Measurements from ENCODE around the gene ITGAE.

Gene ITGAE

GRCh38 chr17:3697103-3697476 is 103.9 kb downstream of the ITGAE start:
- DNase-seq = no peak
- H3K27ac ChIP-seq = no peak overlapping the region
- in situ Hi-C loops (cut with HindIII; ENCODE audit: low pct_ligation_motif_present, low sequenced_read_pairs) = no loop called here
- no peaks in the 10 kb centered on the region for H3K27me3 ChIP-seq (replicated peaks)
- no peak overlapping the region for H3K4me3 ChIP-seq (ENCODE audit: low read depth, low read length)
- H3K36me3 ChIP-seq (replicated peaks) = no peaks in the 10 kb centered on the region
- no peak for TF ChIP-seq CTCF (IDR thresholded peaks at IDR 0.05; ENCODE audit: low read depth, low read length, missing control alignments)

GRCh38 chr17:3695723-3696411 is 105.1 kb downstream of the ITGAE start, which contains the start of gene P2RX5:
P2RX5 (minus strand) TSS chr17:3696155; CDS start chr17:3696005, 150 bp downstream.
- in situ Hi-C loops (cut with HindIII; ENCODE audit: low pct_ligation_motif_present, low sequenced_read_pairs) = no loop called here
- H3K27ac ChIP-seq = no peak within 1 kb of the TSS
- DNase-seq = no peak
- no peak for TF ChIP-seq CTCF (IDR thresholded peaks at IDR 0.05; ENCODE audit: low read depth, low read length, missing control alignments)
- H3K36me3 ChIP-seq (replicated peaks) = no peaks in the 10 kb centered on the region
- no peaks in the 10 kb centered on the region for H3K27me3 ChIP-seq (replicated peaks)
- H3K4me3 ChIP-seq (ENCODE audit: low read depth, low read length) = peak within 1 kb of the TSS; percentile 60

GRCh38 chr17:3695129-3695722 is 105.8 kb downstream of the ITGAE start:
- DNase-seq = no peak
- in situ Hi-C loops (cut with HindIII; ENCODE audit: low pct_ligation_motif_present, low sequenced_read_pairs) = no loop called here
- H3K4me3 ChIP-seq (ENCODE audit: low read depth, low read length) = peak overlapping the region; percentile 60
- TF ChIP-seq CTCF (IDR thresholded peaks at IDR 0.05; ENCODE audit: low read depth, low read length, missing control alignments) = no peak
- no peaks in the 10 kb centered on the region for H3K27me3 ChIP-seq (replicated peaks)
- no peak overlapping the region for H3K27ac ChIP-seq
- H3K36me3 ChIP-seq (replicated peaks) = no peaks in the 10 kb centered on the region

DNA sequence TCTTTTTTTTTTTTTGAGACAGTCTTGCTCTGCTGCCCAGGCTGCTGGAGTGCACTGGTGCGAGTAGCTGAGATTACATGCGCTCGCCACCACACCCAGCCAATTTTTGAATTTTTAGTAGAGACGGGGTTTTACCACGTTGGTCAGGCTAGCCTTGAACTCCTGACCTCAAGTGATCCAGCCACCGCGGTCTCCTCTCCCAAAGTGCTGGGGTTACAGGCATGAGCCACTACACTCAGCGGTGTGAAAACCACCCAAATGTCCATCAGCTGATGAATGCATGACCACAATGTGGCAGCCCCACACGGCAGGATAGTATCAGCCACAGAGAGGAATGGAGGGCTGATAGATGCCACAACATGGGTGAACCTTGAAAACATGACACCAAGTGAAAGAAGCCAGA is 107.2 kb downstream of the ITGAE start:
- Histone ChIP-seq H3K27me3 (replicated peaks) (no peaks in the 10 kb centered on the region), H3K4me3 (ENCODE audit: low read depth, low read length) (no peak overlapping the region), H3K27ac (no peak overlapping the region), H3K36me3 (replicated peaks) (no peaks in the 10 kb centered on the region)
- in situ Hi-C loops (cut with HindIII; ENCODE audit: low pct_ligation_motif_present, low sequenced_read_pairs) = no loop called here
- no peak for TF ChIP-seq CTCF (IDR thresholded peaks at IDR 0.05; ENCODE audit: low read depth, low read length, missing control alignments)
- no peak for DNase-seq

DNA sequence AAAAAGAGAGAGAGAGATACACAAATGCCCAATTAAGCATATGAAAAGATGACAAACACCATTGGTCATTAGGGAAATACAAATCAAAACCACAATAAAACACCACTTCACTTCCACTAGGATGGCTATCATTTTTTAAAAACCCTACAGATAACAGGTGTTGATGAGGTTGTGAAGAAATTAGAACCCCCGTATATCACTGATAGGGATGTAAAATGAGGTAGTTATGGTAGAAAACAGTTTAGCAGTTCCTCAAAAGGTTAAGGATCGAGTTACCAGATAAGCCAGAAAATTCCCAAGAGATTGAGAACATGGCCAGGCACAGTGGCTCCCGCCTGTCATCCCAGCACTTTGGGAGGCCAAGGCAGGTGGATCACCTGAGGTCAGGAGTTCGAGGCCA is 107.8 kb downstream of the ITGAE start:
- no peak overlapping the region for H3K27ac ChIP-seq
- H3K27me3 ChIP-seq (replicated peaks) = no peaks in the 10 kb centered on the region
- no peaks in the 10 kb centered on the region for H3K36me3 ChIP-seq (replicated peaks)
- DNase-seq = no peak
- TF ChIP-seq CTCF (IDR thresholded peaks at IDR 0.05; ENCODE audit: low read depth, low read length, missing control alignments) = no peak
- H3K4me3 ChIP-seq (ENCODE audit: low read depth, low read length) = no peak overlapping the region
- in situ Hi-C loops (cut with HindIII; ENCODE audit: low pct_ligation_motif_present, low sequenced_read_pairs) = no loop called here
